ENCODE results near the gene DGLUCY. TPM values are rescaled to one million over a fixed set of nuclear protein-coding genes. Genes with fewer than 3 reads are reported as not detected.
A peak's percentile ranks its signal among the peaks of the same experiment; 100 is the strongest.

DGLUCY gene
- total and polyA plus RNA-seq, 10 donors: 24.1 to 134 (median 96.7) TPM

- 95 to 99% (median 98%) methylated on average over 4 of the region's 4 CpGs for WGBS, 5 donors
- no peak overlapping the region for H3K4me3 ChIP-seq
Measured at GRCh38 chr14:91127924-91128323, 14.1 kb downstream of the DGLUCY start.

GRCh38 chr14:91128699-91129098 lies 14.8 kb downstream of the DGLUCY start:
- intact Hi-C loops (cut with DNase I; ENCODE audit: low total_unique reads): no loop called here
- Histone ChIP-seq H3K36me3 (peaks cover 3 to 85% (median 35%) of the 10 kb centered on the region in 6 donors), H3K4me1 (peaks cover 0 to 57% (median 22%) of the 10 kb centered on the region in 6 donors), H3K9me3 (no peaks in the 10 kb centered on the region), H3K4me3 (no peak overlapping the region), H3K27ac (peak overlapping the region in 3 of 8 donors; percentile 4 to 37 (median 14)), H3K27me3 (replicated peaks in 1 of 7) (no peaks in the 10 kb centered on the region)
- 83 to 94% (median 87%) methylated on average over 4 of the region's 4 CpGs for WGBS, 5 donors
- peak; percentile 8 for DNase-seq
- TF ChIP-seq POLR2A (IDR thresholded peaks at IDR 0.05) (no peak), POLR2AphosphoS5 (IDR thresholded peaks at IDR 0.05) (no peak), CTCF (IDR thresholded peaks at IDR 0.05 in 8 of 11, conservative IDR thresholded peaks at IDR 0.05 in 3 of 11) (no peak)

More at GRCh38 chr14:91127924-91128323, 14.1 kb downstream of the DGLUCY start:
- no peak for DNase-seq
- Histone ChIP-seq H3K27me3 (replicated peaks in 1 of 7) (no peaks in the 10 kb centered on the region), H3K9me3 (no peaks in the 10 kb centered on the region), H3K4me1 (peaks cover 0 to 64% (median 26%) of the 10 kb centered on the region in 6 donors), H3K36me3 (peaks cover 3 to 85% (median 31%) of the 10 kb centered on the region in 6 donors), H3K27ac (peak overlapping the region in 4 of 8 donors; percentile 9 to 92 (median 46))
- TF ChIP-seq POLR2AphosphoS5 (IDR thresholded peaks at IDR 0.05) (no peak), POLR2A (IDR thresholded peaks at IDR 0.05) (no peak), CTCF (IDR thresholded peaks at IDR 0.05 in 8 of 11, conservative IDR thresholded peaks at IDR 0.05 in 3 of 11) (no peak)
- intact Hi-C loops (cut with DNase I; ENCODE audit: low total_unique reads): no loop called here

- TF ChIP-seq POLR2AphosphoS5 (IDR thresholded peaks at IDR 0.05): no peak
- TF ChIP-seq CTCF (IDR thresholded peaks at IDR 0.05 in 8 of 11, conservative IDR thresholded peaks at IDR 0.05 in 3 of 11): no peak
- no peak for TF ChIP-seq POLR2A (IDR thresholded peaks at IDR 0.05)
- WGBS, 5 donors: 67 to 90% (median 71%) methylated on average over 2 of the region's 2 CpGs
- intact Hi-C loops (cut with DNase I; ENCODE audit: low total_unique reads): no loop called here
- DNase-seq: no peak
- Histone ChIP-seq H3K4me1 (peaks cover 0 to 51% (median 18%) of the 10 kb centered on the region in 6 donors), H3K27me3 (replicated peaks in 1 of 7) (no peaks in the 10 kb centered on the region), H3K27ac (peak overlapping the region in 3 of 8 donors; percentile 4 to 37 (median 13)), H3K4me3 (no peak overlapping the region), H3K9me3 (no peaks in the 10 kb centered on the region), H3K36me3 (peaks cover 3 to 90% (median 36%) of the 10 kb centered on the region in 6 donors)
Measured at GRCh38 chr14:91129261-91129660, 15.4 kb downstream of the DGLUCY start.

GRCh38 chr14:91135039-91135438 lies 21.2 kb downstream of the DGLUCY start:
- Histone ChIP-seq H3K4me3 (no peak overlapping the region), H3K9me3 (no peaks in the 10 kb centered on the region), H3K27ac (no peak overlapping the region), H3K27me3 (replicated peaks in 1 of 7) (no peaks in the 10 kb centered on the region), H3K36me3 (peaks cover 4 to 85% (median 38%) of the 10 kb centered on the region in 6 donors), H3K4me1 (peaks cover 0 to 22% (median 3%) of the 10 kb centered on the region in 6 donors)
- intact Hi-C loops (cut with DNase I; ENCODE audit: low total_unique reads): no loop called here
- no peak for DNase-seq
- TF ChIP-seq POLR2A (IDR thresholded peaks at IDR 0.05): no peak
- TF ChIP-seq CTCF (IDR thresholded peaks at IDR 0.05 in 8 of 11, conservative IDR thresholded peaks at IDR 0.05 in 3 of 11): no peak
- TF ChIP-seq POLR2AphosphoS5 (IDR thresholded peaks at IDR 0.05): no peak
- 92 to 99% (median 96%) methylated on average over 7 of the region's 7 CpGs for WGBS, 5 donors

Measured in spleen (tissue), 11 donors.